Fibroblast of lung (primary cell): ENCODE results near the gene SCN3A. TPM values are rescaled to one million over a fixed set of nuclear protein-coding genes. Genes with fewer than 3 reads are reported as not detected.

Source experiments
- DNase-seq, 2 donors: peaks; one replicate each; pipeline versions ENCODE4 v3.0.0 to v3.0.0-alpha.2; 2010; ENCODE audit warnings: low read depth in 2 of 2
- H2AFZ ChIP-seq: 2 replicates; pipeline ENCODE4 v1.5.1; 2012; ENCODE audit warnings: low read length, control low read depth, inconsistent platforms
- H3K27ac ChIP-seq: 2 replicates; pipeline ENCODE4 v1.5.1; 2011; ENCODE audit warnings: low read length, control low read depth; ENCODE audit not compliant: insufficient read depth
- H3K27me3 ChIP-seq: 2 replicates; pipeline ENCODE4 v1.5.1; 2011; ENCODE audit warnings: mild to moderate bottlenecking, low read length; ENCODE audit not compliant: control insufficient read depth, insufficient read depth
- H3K36me3 ChIP-seq: 2 replicates; pipeline ENCODE4 v1.5.1; 2011; ENCODE audit warnings: low read length; ENCODE audit not compliant: control insufficient read depth, insufficient read depth
- H3K4me1 ChIP-seq: 2 replicates; pipeline ENCODE4 v1.5.1; 2011; ENCODE audit warnings: low read length; ENCODE audit not compliant: control insufficient read depth, insufficient read depth; ENCODE audit errors: extremely low read depth
- H3K4me2 ChIP-seq: 2 replicates; pipeline ENCODE4 v1.5.1; 2011; ENCODE audit warnings: low read length, control low read depth; ENCODE audit not compliant: insufficient read depth; ENCODE audit errors: extremely low read depth
- H3K4me3 ChIP-seq, 4 experiments: fragments of 200-600 bp in 1 of 4; sonication (generic) in 1 of 4; replicated peaks in 1 of 4; 2 replicates each; pipeline ENCODE4 v1.5.1; 2011 to 2016; ENCODE audit warnings: low read length in 4 of 4, low read depth in 3 of 4, mild to moderate bottlenecking in 3 of 4, control low read depth in 2 of 4, inconsistent platforms in 1 of 4, mixed read lengths in 1 of 4; ENCODE audit not compliant: insufficient read depth in 1 of 4; ENCODE audit errors: control extremely low read depth in 1 of 4
- H3K79me2 ChIP-seq: 2 replicates; pipeline ENCODE4 v1.5.1; 2012; ENCODE audit warnings: mild to moderate bottlenecking, low read length, inconsistent platforms; ENCODE audit not compliant: control insufficient read depth, insufficient read depth
- H3K9ac ChIP-seq: 2 replicates; pipeline ENCODE4 v1.5.1; 2011; ENCODE audit warnings: mild to moderate bottlenecking, low read length, control low read depth; ENCODE audit not compliant: insufficient read depth
- H3K9me3 ChIP-seq: 2 replicates; pipeline ENCODE4 v1.5.1; 2012; ENCODE audit warnings: low read depth, low read length; ENCODE audit not compliant: control insufficient read depth, insufficient read depth
- H4K20me1 ChIP-seq: 2 replicates; pipeline ENCODE4 v1.5.1; 2011; ENCODE audit warnings: low read length; ENCODE audit not compliant: control insufficient read depth, insufficient read depth; ENCODE audit errors: extremely low read depth
- EZH2 ChIP-seq: IDR thresholded peaks from 2 replicates; pipeline ENCODE4 v1.5.1; 2012; ENCODE audit warnings: low read length, control low read depth, mild to moderate bottlenecking; ENCODE audit errors: missing control alignments
- polyA minus RNA-seq: library from RNA; depleted of rRNA, polyadenylated mRNA; stranded (reverse); fragments of >200 nt; gene quantifications from 2 replicates; pipeline ENCODE4 v1.2.3, GENCODE V29; 2011; ENCODE audit warnings: low replicate concordance
- polyA plus RNA-seq, 2 donors: library from polyadenylated mRNA; depleted of rRNA in 1 of 2; stranded (reverse) in 1 of 2; unstranded in 1 of 2; fragments of >200 nt; gene quantifications; 2 replicates each; pipeline ENCODE4 v1.2.1, GENCODE V29; 2011 to 2012; ENCODE audit warnings: missing spikeins in 1 of 2
- total RNA-seq: library from RNA; depleted of rRNA; stranded (reverse); fragments of >200 nt; gene quantifications from 2 replicates; pipeline ENCODE4 v1.2.1, GENCODE V29; 2014
- TF ChIP-seq, protein P1 (sequence below), 2 donors: IDR thresholded peaks in 1 of 2; conservative IDR thresholded peaks in 1 of 2; 1 replicate in 1 of 2; 2 replicates in 1 of 2; pipeline ENCODE4 v1.5.1; 2011 to 2012; ENCODE audit warnings: low read length in 2 of 2, control low read depth in 1 of 2, inconsistent platforms in 1 of 2, low read depth in 1 of 2, mild to moderate bottlenecking in 1 of 2

The SCN3A gene
- total RNA-seq: 0.26 and 0.33 TPM in 2 replicates
- 0.14 and 0.16 TPM in 2 replicates for polyA plus RNA-seq
- 0.10 and 0.13 TPM in 2 replicates for polyA plus RNA-seq (2012)
- 0.24 TPM in 1 of 2 replicates, not detected in the other for polyA minus RNA-seq

- no peak within 1 kb of the TSS for H3K4me3 ChIP-seq
- no peak within 1 kb of the TSS for H2AFZ ChIP-seq
Observed at GRCh38 chr2:165203689-165204559, at the start of gene SCN3A. SCN3A (minus strand) TSS chr2:165204050; CDS start chr2:165176394, 27,656 bp downstream.

DNA sequence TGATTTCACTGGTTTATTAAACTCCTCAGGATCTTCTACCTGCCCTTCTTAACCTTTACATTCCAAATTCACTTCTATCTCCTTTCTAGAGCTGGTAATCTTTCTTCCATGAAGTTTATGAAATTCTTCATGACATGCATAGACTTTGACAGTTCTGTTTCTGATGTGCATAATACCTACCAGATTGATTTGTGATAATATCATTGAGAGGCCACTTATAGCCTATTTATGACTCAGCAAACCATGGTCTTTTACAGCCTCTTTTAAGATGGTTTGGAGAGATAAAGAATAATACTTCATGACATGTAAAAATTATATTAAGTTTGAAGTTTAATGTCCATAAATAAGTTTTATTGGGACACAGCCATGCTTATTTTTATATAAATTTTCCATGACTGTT lies 49.3 kb upstream of the SCN3A start:
- no peak for DNase-seq
- no peak overlapping the region for H3K27ac ChIP-seq
- no peaks in the 10 kb centered on the region for H3K36me3 ChIP-seq
- H3K27me3 ChIP-seq: no peaks in the 10 kb centered on the region
- no peaks in the 10 kb centered on the region for H3K79me2 ChIP-seq
- no peaks in the 10 kb centered on the region for H3K4me1 ChIP-seq
- H3K4me2 ChIP-seq: no peak overlapping the region
- no peak overlapping the region for H2AFZ ChIP-seq
- no peak overlapping the region for H3K9ac ChIP-seq
- TF ChIP-seq, protein P1, sequence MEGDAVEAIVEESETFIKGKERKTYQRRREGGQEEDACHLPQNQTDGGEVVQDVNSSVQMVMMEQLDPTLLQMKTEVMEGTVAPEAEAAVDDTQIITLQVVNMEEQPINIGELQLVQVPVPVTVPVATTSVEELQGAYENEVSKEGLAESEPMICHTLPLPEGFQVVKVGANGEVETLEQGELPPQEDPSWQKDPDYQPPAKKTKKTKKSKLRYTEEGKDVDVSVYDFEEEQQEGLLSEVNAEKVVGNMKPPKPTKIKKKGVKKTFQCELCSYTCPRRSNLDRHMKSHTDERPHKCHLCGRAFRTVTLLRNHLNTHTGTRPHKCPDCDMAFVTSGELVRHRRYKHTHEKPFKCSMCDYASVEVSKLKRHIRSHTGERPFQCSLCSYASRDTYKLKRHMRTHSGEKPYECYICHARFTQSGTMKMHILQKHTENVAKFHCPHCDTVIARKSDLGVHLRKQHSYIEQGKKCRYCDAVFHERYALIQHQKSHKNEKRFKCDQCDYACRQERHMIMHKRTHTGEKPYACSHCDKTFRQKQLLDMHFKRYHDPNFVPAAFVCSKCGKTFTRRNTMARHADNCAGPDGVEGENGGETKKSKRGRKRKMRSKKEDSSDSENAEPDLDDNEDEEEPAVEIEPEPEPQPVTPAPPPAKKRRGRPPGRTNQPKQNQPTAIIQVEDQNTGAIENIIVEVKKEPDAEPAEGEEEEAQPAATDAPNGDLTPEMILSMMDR (conservative IDR thresholded peaks at IDR 0.05 in 1 of 2, IDR thresholded peaks at IDR 0.05 in 1 of 2; ENCODE audit: low read depth in 1 of 2, low read length in 2 of 2): no peak
- no peak for TF ChIP-seq EZH2
- H3K4me3 ChIP-seq: no peak overlapping the region
- no peaks in the 10 kb centered on the region for H4K20me1 ChIP-seq
- H3K9me3 ChIP-seq: no peaks in the 10 kb centered on the region

More at GRCh38 chr2:165203689-165204559, at the start of gene SCN3A:
- no peaks in the 10 kb centered on the region for H3K4me1 ChIP-seq
- H3K4me2 ChIP-seq: no peak within 1 kb of the TSS
- no peaks in the 10 kb centered on the region for H3K9me3 ChIP-seq
- no peaks in the 10 kb centered on the region for H3K36me3 ChIP-seq
- H3K27me3 ChIP-seq: no peaks in the 10 kb centered on the region
- peak; percentile 46 to 47 for DNase-seq
- no peaks in the 10 kb centered on the region for H3K79me2 ChIP-seq
- H4K20me1 ChIP-seq: no peaks in the 10 kb centered on the region
- H3K9ac ChIP-seq: no peak within 1 kb of the TSS
- H3K27ac ChIP-seq: no peak within 1 kb of the TSS
- no peak for TF ChIP-seq EZH2
- TF ChIP-seq, protein P1 (conservative IDR thresholded peaks at IDR 0.05 in 1 of 2, IDR thresholded peaks at IDR 0.05 in 1 of 2; ENCODE audit: low read depth in 1 of 2, low read length in 2 of 2): peak; percentile 78 to 79

DNA sequence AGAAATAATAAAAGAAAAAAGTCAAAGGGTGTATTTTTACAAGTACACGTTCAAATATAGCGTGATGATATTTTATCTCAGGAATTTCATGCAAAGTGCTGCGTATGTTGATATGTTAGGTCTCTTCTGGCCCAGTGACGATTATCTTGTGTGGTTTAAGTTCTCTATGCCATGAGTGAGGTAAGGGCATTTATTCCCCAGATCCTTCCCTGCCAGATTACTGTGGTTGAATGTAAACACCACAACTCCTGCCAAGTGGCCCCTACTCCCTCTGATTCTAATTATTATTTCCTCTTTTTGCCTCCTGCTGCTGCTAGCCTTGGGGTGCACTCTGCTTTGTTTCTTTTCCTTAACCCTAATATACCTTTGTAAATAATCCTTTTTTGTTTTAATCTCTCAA lies 47.5 kb upstream of the SCN3A start:
- Histone ChIP-seq H3K9ac (no peak overlapping the region), H3K4me3 (no peak overlapping the region), H3K4me1 (no peaks in the 10 kb centered on the region), H3K4me2 (no peak overlapping the region), H2AFZ (no peak overlapping the region), H3K27ac (no peak overlapping the region), H3K9me3 (no peaks in the 10 kb centered on the region), H4K20me1 (no peaks in the 10 kb centered on the region), H3K27me3 (no peaks in the 10 kb centered on the region), H3K36me3 (no peaks in the 10 kb centered on the region), H3K79me2 (no peaks in the 10 kb centered on the region)
- TF ChIP-seq, protein P1 (conservative IDR thresholded peaks at IDR 0.05 in 1 of 2, IDR thresholded peaks at IDR 0.05 in 1 of 2; ENCODE audit: low read depth in 1 of 2, low read length in 2 of 2): no peak
- no peak for TF ChIP-seq EZH2
- no peak for DNase-seq
